Pancreas (tissue), 10 donors: ENCODE data around the gene ANKRD28. TPM values are rescaled to one million over a fixed set of nuclear protein-coding genes. Genes with fewer than 3 reads are reported as not detected.

Experiments
- ATAC-seq, 4 donors: fragments of 200-7000 bp; cut with Tn5 transposase; one replicate each; pipeline versions ENCODE4 v1.8.0 to v1.9.1; 2020; ENCODE audit warnings: mild to moderate bottlenecking in 4 of 4, moderate library complexity in 4 of 4
- DNase-seq, 6 donors: peaks; one replicate each; pipeline ENCODE4 v3.0.0-alpha.2; 2020
- FAIRE-seq: peaks from 2 replicates; lab custom pipeline; 2012; peaks lifted over from hg19 to GRCh38; lab: Jason Lieb, UNC
- H3K27ac ChIP-seq, 4 donors: fragments of 200-600 bp; sonication (generic); 1 replicate in 3 of 4; 2 replicates in 1 of 4; pipeline versions ENCODE4 v1.5.0 to v1.8.0; 2020
- H3K27me3 ChIP-seq, 4 donors: fragments of 200-600 bp; one replicate each; pipeline ENCODE4 v1.8.0; 2021
- H3K36me3 ChIP-seq, 3 donors: fragments of 200-600 bp; sonication (generic) in 1 of 3; one replicate each; pipeline versions ENCODE4 v1.5.0 to v1.8.0; 2020 to 2021
- H3K4me1 ChIP-seq, 3 donors: fragments of 200-600 bp; one replicate each; pipeline ENCODE4 v1.8.0; 2021
- H3K4me3 ChIP-seq, 4 donors: fragments of 200-600 bp; sonication (generic) in 2 of 4; one replicate each; pipeline versions ENCODE4 v1.5.0 to v1.8.0; 2020 to 2021
- H3K9me3 ChIP-seq, 4 donors: fragments of 200-600 bp; one replicate each; pipeline ENCODE4 v1.8.0; 2021
- WGBS, 2 donors: extraction: QIAGEN DNeasy Blood & Tissue Kit; methylation state at CpG; one replicate each; pipeline ENCODE4 v1.1.7; 2013; 5-methylcytosine and 5-hydroxymethylcytosine counted together
- intact Hi-C, 3 donors: fragments of 100-400 bp; cut with DNase I; formaldehyde crosslinking; loops; one replicate each; pipeline versions ENCODE4 v1.11.1 to v1.14.2; 2022
- polyA plus RNA-seq, 2 donors: library from polyadenylated mRNA; stranded (reverse); fragments of 200-250 nt; gene quantifications; one replicate each; pipeline ENCODE4 v1.2.3, GENCODE V29; 2013
- total RNA-seq, 6 donors: library from RNA; stranded (reverse); fragmentation: NEBNext Ultra II Directional in 4 of 6; extraction: Animal tissue kit (Norgen Biotek cat#: 25700) in 4 of 6; gene quantifications; one replicate each; pipeline versions ENCODE4 v1.2.1 to v1.2.4, GENCODE V29; 2021 to 2023
- TF ChIP-seq, protein P1 (sequence below), 4 donors: fragments of 200-600 bp; sonication (generic) in 3 of 4; IDR thresholded peaks; one replicate each; pipeline versions ENCODE4 v1.5.0 to v1.8.0; 2021; ENCODE audit warnings: antibody characterized with exemption in 4 of 4
- donor health status: healthy with polysubstance abuse.
- donor health status: DM: no; HTN: no; CAD: no; lungs with moderate emphysema.
- donor health status: DM: no; HTN: no; CAD: no.
- donor health status: control.
- donor health status: control.
- donor health status: Bipolar disorder and iron deficiency.
- donor health status: DM: yes; HTN: yes; CAD: no.
- donor health status: DM: no; HTN: no; CAD: no.
- donor health status: DM: no; HTN: no; CAD: no.
- donor health status: DM: yes; HTN: yes; CAD: no.

ANKRD28 gene
- total and polyA plus RNA-seq, 8 donors = 9.5 to 40.5 (median 29.6) TPM

DNA sequence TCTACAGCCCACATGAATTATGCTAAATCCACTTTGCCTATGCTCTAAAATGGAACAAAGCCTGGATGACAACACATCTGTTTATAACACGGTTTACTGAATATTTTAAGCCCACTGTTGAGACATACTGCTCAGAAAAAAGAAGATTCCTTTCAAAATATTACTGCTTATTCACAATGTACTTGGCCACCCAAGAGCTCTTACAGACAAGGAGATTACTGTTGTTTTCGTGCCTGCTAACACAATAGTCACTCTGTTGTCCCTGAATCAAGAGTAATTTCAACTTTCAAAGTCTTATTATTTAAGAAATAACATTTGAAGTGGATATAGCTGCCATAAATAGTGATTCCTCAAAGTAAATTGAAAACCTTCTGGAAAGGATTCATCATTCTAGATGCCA, 70.9 kb downstream of the ANKRD28 start:
- TF ChIP-seq, protein P1, sequence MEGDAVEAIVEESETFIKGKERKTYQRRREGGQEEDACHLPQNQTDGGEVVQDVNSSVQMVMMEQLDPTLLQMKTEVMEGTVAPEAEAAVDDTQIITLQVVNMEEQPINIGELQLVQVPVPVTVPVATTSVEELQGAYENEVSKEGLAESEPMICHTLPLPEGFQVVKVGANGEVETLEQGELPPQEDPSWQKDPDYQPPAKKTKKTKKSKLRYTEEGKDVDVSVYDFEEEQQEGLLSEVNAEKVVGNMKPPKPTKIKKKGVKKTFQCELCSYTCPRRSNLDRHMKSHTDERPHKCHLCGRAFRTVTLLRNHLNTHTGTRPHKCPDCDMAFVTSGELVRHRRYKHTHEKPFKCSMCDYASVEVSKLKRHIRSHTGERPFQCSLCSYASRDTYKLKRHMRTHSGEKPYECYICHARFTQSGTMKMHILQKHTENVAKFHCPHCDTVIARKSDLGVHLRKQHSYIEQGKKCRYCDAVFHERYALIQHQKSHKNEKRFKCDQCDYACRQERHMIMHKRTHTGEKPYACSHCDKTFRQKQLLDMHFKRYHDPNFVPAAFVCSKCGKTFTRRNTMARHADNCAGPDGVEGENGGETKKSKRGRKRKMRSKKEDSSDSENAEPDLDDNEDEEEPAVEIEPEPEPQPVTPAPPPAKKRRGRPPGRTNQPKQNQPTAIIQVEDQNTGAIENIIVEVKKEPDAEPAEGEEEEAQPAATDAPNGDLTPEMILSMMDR (IDR thresholded peaks at IDR 0.05) = no peak
- Histone ChIP-seq H3K27me3 (no peaks in the 10 kb centered on the region), H3K27ac (no peak overlapping the region), H3K9me3 (no peaks in the 10 kb centered on the region), H3K4me3 (no peak overlapping the region), H3K36me3 (peaks cover 0 to 10% (median 0%) of the 10 kb centered on the region in 3 donors), H3K4me1 (no peaks in the 10 kb centered on the region)
- WGBS, 2 donors = 94 to 97% methylated on average over 2 of the region's 2 CpGs
- DNase-seq = no peak
- no peak for FAIRE-seq
- ATAC-seq = no peak
- intact Hi-C loops = no loop called here

DNA sequence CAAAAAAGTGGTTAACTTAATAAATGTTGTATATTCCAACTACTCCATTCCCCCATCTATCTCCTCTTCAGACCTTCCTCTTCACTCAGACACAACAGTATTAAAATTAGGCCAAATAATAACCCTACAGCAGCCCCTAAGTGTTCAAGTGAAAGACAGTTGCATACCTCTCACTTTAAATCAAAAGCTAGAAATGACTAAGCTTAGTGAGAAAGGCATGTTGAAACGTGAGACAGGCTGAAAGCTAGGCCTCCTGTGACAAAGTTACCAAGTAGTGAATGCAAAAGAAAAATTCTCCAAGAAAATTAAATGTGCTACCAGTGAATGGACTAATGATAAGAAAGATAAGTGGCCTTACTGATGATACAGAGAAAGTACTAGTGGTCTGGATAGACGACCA, 71.7 kb downstream of the ANKRD28 start:
- no peaks in the 10 kb centered on the region for H3K4me1 ChIP-seq
- H3K36me3 ChIP-seq = peaks cover 0 to 9% (median 0%) of the 10 kb centered on the region in 3 donors
- H3K4me3 ChIP-seq = no peak overlapping the region
- no peak for ATAC-seq
- no peaks in the 10 kb centered on the region for H3K27me3 ChIP-seq
- H3K27ac ChIP-seq = no peak overlapping the region
- no peak for DNase-seq
- WGBS, 2 donors = 67 to 68% methylated on average over 2 of the region's 2 CpGs
- TF ChIP-seq, protein P1 (IDR thresholded peaks at IDR 0.05) = no peak
- FAIRE-seq = no peak
- intact Hi-C loops = no loop called here
- no peaks in the 10 kb centered on the region for H3K9me3 ChIP-seq

DNA sequence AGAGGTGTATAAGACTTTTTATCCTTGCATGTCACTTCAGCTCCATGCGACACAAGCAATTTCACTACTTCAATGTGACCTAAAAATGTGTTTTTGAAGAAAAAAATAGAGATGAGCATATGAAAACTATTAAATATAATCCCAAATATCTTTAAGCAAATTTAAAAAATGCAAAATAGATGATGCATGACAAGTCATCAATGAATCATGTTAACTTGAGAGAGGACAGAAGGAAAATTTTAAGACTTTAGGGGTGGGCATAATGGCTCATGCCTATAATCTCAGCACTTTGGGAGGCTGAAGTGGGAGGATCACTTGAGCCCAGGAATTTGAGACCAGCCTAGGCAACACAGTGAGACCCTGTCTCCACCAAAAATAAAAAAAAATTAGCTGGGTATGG, 73.3 kb downstream of the ANKRD28 start:
- Histone ChIP-seq H3K27me3 (no peaks in the 10 kb centered on the region), H3K9me3 (no peaks in the 10 kb centered on the region), H3K27ac (no peak overlapping the region), H3K36me3 (peaks cover 0 to 9% (median 0%) of the 10 kb centered on the region in 3 donors), H3K4me1 (no peaks in the 10 kb centered on the region), H3K4me3 (no peak overlapping the region)
- intact Hi-C loops = no loop called here
- DNase-seq (no peak), FAIRE-seq (no peak), ATAC-seq (no peak)
- TF ChIP-seq, protein P1 (IDR thresholded peaks at IDR 0.05) = no peak
- 97% methylated on average over 1 of the region's 1 CpG for WGBS, 2 donors

DNA sequence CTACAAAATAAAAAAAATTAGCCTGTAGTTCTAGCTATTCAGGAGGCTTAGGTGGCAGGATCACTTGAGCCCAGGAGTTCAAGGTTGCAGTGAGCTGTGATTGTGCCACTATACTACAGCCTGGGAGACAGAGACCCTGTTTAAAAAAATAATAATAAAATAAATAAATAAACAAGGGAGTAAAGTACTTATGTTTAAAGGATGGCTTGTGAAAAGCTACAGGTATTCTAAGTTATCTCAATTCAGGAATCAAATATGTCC, 74.2 kb downstream of the ANKRD28 start:
- ATAC-seq (no peak), DNase-seq (no peak), FAIRE-seq (no peak)
- Histone ChIP-seq H3K4me1 (no peaks in the 10 kb centered on the region), H3K4me3 (no peak overlapping the region), H3K36me3 (peaks cover 0 to 9% (median 0%) of the 10 kb centered on the region in 3 donors), H3K27ac (no peak overlapping the region), H3K9me3 (no peaks in the 10 kb centered on the region), H3K27me3 (no peaks in the 10 kb centered on the region)
- TF ChIP-seq, protein P1 (IDR thresholded peaks at IDR 0.05) = no peak
- intact Hi-C loops = no loop called here

DNA sequence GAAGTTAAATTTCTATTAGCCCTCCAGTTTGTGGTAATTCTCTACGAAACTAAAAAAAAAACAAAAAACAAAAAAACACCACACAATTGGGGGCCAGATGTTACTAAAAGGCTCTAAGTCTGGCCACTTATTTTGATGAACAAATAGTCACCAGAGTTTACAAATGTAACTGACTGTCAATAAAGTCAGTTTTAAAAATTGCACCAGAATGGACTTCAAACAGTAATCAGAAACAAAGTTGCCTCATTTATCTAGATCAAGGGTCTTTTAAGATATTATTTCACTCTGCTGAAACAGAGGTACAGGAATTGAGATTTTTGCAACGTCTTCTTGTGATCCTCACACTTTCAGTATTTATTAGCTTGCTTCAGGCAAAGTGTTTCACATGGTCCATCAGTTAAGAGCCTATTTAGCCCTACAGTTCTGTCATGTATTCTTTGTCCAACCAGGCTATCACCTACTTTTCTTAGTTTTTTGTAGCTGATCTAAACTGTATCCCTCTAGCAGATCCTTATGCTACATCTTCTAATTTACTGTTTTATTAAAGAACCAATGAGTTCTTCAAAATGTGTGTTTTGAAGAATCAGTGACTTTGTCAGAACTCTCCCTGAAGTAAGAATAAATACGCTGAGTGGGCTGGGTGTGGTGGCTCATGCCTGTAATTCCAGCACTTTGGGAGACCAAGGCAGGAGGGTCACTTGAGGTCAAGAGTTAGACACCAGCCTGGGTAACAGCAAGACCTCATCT, 74.7 kb downstream of the ANKRD28 start:
- ATAC-seq (no peak), FAIRE-seq (no peak), DNase-seq (no peak)
- Histone ChIP-seq H3K4me1 (no peaks in the 10 kb centered on the region), H3K4me3 (no peak overlapping the region), H3K27me3 (no peaks in the 10 kb centered on the region), H3K9me3 (no peaks in the 10 kb centered on the region), H3K27ac (no peak overlapping the region), H3K36me3 (peaks cover 0 to 6% (median 0%) of the 10 kb centered on the region in 3 donors)
- intact Hi-C loops = no loop called here
- WGBS, 2 donors = 62 to 95% methylated on average over 3 of the region's 3 CpGs
- TF ChIP-seq, protein P1 (IDR thresholded peaks at IDR 0.05) = no peak
